ENCODE measurements around the gene RBPJ.
"Not testable (repeated sequence)": the region's sequence is repeated elsewhere in the genome, so short reads cannot be mapped to it uniquely, and the experiment has no call there.

Gene RBPJ

DNA sequence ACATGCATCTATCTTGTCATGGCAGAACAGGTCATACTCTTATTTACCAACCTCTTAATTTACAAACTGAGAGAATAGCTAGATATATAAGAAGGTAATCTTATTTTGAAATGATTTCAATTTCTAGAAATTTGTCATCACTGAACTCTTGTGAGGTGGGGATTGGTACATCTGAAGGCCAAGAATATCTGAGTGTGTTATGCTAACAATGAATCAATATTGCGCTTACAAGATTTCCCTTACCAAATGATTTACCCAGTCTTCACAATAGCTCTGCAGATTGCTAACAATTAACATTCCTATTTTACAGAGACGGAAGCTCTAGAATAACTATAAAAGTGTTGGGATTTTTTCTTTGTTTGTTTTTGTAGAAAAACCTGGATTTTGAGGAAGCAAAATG is 48.3 kb downstream of the RBPJ start:
- DNase-seq, result no peak

- no peak for DNase-seq
These were observed 48.8 kb downstream of the RBPJ start for GRCh38 chr4:26369581-26369980.

DNA sequence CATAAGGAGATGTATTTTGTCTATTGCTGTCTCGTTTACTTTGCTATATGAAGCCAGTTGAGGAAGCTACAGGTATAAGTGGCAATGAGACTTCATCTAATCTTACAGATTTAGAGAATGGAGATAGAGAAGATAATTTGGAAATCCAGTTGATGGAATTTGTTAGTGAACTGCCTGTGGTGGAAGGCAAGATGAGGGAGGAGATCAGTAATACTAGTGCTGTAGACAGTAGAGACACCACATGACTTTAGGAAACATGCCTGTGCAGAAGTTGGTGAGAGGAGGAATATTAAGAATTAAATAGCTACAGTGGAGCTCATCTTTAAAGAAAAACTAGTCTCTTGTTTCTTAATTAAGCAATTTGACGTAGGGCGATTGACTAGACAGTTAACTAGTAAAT is 51.3 kb downstream of the RBPJ start:
- DNase-seq, result no peak

DNA sequence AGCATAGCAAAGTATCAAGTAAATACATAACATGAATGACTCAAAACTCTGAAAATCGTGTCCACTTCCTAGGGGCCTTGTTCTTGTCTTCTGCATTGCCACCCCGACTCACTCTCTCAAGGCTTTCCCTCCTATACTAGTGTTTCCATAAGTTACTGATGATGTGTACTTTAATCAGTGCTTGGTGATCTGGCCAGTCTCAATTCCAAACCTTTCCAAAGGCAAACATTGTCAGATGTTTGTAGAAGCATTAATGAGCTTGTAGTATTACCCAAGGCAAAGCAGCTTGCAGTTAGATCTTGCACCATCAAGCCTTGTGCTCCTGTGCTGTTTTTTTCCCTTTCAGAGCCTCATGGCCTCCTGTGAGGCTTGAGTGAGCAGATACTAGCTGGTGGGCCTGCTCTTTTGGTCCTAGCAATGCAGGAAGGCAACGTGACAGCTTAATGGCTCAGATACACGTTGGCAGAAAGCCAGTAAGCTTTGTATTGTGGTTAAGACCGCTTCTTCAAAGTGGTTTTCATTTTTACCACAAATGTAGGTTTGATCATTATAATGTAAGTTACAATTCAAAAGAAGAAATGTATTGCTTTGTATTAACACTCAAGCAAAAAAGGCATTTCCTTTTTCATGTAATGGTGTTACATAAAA is 51.8 kb downstream of the RBPJ start:
- DNase-seq, result peak in 3 of 58 donors; percentile 3 to 10 (median 9)

DNA sequence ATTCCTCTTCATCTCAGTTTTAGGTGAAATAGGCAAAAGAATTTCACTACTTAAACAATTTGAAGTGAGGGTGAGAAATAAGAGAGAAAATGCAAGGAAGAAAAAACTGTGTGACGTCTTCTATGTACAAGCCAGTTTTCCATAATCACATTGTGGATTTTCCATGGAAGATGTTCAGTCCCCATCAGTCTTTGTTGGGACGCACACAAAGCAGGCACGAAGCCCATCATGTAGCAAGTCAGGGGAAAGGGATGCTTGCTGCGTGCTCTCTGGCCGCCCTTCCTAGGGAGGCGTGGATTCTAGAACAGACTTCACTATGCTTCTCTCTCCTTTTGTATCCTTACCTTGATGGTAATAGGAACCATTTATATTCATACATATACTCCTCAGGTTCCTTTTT is 54.7 kb downstream of the RBPJ start:
- DNase-seq, result peak in 4 of 58 donors; percentile 6 to 31 (median 12)

- no peak for DNase-seq
These were observed 56.8 kb downstream of the RBPJ start for GRCh38 chr4:26377328-26378311.

DNA sequence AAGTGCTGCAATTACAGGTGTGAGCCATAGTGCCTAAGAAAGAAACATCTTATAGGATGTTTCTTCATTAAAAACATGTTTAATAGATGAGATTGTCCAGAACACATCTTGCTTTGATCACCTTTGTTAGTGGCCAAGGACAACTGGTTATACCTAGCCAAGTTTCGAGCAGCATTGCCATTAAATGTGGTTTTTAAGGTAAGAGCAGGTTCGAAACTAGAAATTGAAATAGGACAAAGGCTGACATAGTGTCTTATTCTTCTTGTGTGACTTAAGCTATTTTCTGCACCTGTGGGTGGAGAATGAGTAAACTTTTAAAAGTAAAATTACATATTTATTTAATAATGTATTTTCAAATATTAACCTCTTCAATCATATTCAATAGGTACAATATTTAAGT is 59.0 kb downstream of the RBPJ start:
- no peak for DNase-seq

DNA sequence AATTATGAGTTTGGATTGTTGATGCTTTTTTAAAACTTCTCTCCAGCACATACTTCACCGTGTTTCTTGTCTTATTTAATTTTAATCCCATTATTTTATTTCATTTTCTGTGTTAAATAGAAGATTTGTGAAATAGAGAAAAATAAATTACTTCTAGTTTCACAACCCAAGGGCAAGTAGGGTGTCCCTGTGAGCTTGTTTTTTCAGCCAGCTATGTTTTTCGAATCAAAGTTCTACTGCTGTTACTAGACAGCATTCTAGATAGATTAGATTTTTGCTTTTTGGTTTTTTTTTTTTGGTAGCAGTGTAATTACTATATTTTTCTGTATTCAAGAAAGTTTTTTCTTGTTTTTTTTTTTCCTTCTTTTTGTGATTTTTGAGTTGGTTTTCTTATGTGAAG is 59.9 kb downstream of the RBPJ start:
- no peak for DNase-seq

GRCh38 chr4:26384380-26385057 is 63.7 kb downstream of the RBPJ start:
- no peak for DNase-seq

DNA sequence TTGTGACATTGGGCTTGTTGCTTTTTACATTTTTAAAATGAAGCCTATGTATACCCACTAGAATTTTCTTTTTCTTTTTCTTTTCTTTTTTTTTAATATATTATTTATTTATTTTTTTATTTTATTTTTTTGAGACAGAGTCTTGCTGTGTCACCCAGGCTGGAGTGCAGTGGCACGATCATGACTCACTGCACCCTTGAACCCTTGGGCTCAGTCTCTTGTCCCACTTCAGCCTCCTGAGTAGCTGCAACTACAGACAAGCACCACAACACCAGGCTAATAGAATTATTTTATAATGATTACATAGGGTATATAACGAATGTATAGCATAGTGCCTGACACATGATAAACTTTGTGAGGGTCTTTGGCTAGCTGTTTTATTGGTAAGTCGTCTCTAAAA is 64.9 kb downstream of the RBPJ start:
- DNase-seq, result no peak

DNA sequence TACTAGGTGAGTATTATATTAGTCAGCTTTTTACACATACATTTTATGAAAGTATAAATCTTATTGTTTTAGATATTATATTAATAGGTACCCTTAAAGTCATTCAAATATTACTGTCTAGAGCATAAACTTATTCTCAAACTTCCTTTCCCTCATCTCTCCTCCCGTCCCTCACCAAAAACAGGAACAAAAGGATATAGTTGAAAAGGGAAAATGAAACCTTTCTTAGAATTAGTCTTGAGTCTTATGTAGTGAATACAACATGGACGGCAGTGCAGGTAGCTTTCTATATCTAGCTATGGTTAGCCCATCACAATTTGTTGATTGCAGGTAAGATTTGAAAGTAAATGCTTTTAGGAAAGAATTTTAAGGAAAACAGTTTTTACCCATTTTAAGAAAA is 65.6 kb downstream of the RBPJ start:
- no peak for DNase-seq

DNA sequence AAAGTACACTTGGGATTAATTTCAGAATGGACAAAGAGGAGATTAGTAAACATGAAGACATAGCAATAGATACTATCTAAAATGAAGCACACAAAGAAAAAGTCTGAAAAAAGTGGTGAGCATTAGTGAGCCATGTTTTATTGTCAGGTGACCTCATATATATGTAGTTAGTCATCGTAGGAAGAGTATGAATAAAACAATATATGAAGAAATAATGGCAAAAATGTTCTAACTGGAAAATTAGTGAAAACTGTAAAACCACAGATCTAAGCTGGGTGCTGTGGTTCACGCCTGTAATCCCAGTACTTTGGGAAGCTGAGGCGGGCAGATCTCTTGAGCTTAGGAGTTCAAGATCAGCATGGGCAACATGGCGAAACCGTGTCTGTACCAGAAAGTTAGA is 67.9 kb downstream of the RBPJ start:
- no peak for DNase-seq

- peak in 3 of 58 donors; percentile 3 to 10 (median 8) for DNase-seq
These were observed 76.3 kb downstream of the RBPJ start for GRCh38 chr4:26397086-26397485.

DNA sequence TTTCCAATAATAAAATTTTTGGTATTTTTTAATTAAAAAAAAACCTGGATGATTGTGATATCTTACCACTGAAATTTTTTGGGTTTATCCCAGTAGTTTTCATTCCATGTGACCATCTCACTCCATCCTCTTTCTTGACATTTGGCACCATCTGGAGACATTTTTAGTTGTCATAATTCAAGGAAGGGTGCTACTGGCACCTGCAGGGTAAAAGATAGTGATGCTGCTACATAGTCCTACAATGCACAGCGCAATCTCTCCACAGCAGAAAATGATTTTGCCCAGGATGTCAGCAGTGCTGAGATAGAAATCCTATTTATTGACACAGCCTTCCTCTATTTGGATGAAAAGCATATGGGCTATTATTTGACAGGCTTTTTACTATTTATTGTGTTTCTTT is 79.3 kb downstream of the RBPJ start:
- DNase-seq, result no peak

GRCh38 chr4:26402017-26402416 is 81.2 kb downstream of the RBPJ start:
- not testable (repeated sequence) for DNase-seq

GRCh38 chr4:26402458-26402857 is 81.6 kb downstream of the RBPJ start:
- no peak for DNase-seq

- DNase-seq, result no peak
These were observed 84.0 kb downstream of the RBPJ start for GRCh38 chr4:26404743-26405206.

DNA sequence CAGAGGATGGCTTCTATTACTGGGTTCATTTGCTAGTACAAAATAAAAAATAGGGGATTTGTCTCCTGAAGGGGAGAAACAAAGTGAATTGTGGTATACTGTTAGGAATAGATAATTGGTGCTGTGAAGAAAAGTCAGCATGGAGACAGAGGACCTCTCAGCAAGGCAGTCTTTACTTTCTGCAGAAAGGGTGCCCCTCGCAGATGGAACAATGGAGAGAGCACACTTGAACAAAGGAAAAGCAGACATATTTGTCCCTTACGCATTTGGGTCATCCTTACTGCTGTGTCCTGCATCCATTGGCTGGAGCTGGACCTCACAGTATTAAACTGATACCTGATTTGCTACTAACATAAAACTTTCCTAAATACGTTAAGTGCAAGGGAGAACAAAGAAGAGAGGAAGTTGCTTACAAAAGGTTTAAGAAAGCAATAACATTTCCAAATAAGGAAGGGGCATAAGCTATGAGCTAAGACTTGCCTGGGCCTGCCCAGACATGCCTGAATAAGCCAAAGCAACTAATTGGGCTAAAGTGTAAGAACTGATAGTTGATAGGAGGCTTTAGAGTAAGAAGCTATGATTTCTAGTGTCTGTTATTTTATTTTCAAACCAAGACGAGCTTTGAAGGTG is 85.6 kb downstream of the RBPJ start:
- DNase-seq, result no peak

DNA sequence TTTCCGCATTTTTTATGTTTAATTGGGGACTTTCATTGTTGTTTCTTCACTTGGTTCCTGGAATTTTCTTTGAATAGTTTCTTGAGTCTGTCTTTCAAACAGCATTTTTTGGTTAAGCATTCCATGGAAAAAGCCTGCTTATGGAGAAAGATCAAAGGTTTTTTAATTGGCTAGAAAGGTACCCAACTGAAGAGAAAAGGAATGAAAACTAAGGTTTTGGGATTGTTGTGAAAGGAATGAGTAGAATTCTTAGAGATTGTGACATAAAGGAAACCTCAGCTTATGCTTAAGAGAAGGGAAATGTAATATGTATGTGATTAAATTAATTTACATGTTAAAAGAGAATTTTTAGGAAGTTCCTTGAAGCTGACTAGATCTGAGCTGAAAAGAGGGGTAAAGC is 86.7 kb downstream of the RBPJ start:
- no peak for DNase-seq

DNA sequence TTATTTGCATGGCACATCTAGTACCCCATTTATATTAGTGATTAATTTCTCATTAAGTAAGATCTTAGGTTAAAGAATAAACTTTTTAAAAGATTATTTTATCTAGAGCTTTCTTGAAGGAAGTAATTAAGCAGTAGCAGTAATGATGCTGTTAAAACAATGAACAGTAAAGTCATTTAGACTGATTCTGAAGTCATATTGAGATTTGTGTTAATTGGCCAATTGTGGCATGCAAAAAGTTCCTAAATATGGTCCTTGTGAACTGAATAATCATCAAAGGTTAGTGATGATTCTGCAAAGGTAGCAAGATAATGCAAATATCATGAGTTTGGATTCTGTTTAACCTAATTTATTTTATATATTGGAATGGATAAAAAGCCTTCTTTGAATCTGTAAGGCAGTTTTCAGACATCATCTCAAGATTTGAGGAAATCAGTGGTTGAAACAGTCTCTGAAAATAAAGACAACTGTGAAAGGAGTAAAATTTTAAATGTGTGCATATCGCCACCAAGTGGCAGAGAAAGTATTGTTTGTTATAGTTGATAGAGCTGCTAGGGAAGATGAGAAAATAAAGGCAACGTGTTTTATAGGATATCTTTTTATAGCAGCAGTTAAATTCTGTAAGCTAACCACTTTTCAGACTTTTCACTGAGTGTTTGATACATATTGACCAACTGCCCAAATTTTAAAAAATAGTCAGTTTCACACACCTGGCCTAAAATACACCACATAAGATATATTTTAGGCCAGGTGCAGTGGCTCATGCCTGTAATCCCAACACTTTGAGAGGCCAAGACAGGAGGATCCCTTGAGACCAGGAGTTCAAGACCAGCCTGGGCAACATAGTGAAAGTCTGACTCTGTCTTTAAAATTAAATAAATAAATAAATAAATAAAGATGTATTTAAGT is 89.8 kb downstream of the RBPJ start:
- peak in 10 of 58 donors; percentile 2 to 82 (median 16) for DNase-seq

Measured in anterior cingulate cortex (tissue), 58 donors.